Smooth muscle cell (in vitro differentiated cells): ENCODE data around the gene ZNF646. TPM values are rescaled to one million over a fixed set of nuclear protein-coding genes. Genes with fewer than 3 reads are reported as not detected.

Source experiments
- DNase-seq: peaks from one replicate; lab custom pipeline; 2025; ENCODE audit not compliant: unreplicated experiment; lab: John Stamatoyannopoulos, UW
- H2AFZ ChIP-seq: fragments of 200-600 bp; sonication (generic); 2 replicates; pipeline ENCODE4 v1.6.0; 2016; ENCODE audit warnings: antibody characterized with exemption, low read depth, mild to moderate bottlenecking
- H3F3A ChIP-seq: fragments of 200-600 bp; sonication (generic); 2 replicates; pipeline ENCODE4 v1.6.0; 2017; ENCODE audit warnings: antibody characterized with exemption, low read depth
- H3K27ac ChIP-seq: fragments of 200-600 bp; sonication (generic); 2 replicates; pipeline ENCODE4 v1.5.1; 2016; ENCODE audit warnings: low read depth, mild to moderate bottlenecking
- H3K27me3 ChIP-seq: fragments of 200-600 bp; sonication (generic); 2 replicates; pipeline ENCODE4 v1.6.1; 2016; ENCODE audit warnings: low read depth, mild to moderate bottlenecking
- H3K36me3 ChIP-seq: fragments of 200-600 bp; sonication (generic); 2 replicates; pipeline ENCODE4 v1.5.1; 2016; ENCODE audit warnings: low read depth
- H3K4me1 ChIP-seq: fragments of 200-600 bp; sonication (generic); 2 replicates; pipeline ENCODE4 v1.5.1; 2016; ENCODE audit warnings: low read depth
- H3K4me2 ChIP-seq: fragments of 200-600 bp; sonication (generic); 2 replicates; pipeline ENCODE4 v1.6.0; 2016; ENCODE audit warnings: mild to moderate bottlenecking
- H3K4me3 ChIP-seq: fragments of 200-600 bp; sonication (generic); 2 replicates; pipeline ENCODE4 v1.5.1; 2016; ENCODE audit warnings: mild to moderate bottlenecking
- H3K79me2 ChIP-seq: fragments of 200-600 bp; sonication (generic); 2 replicates; pipeline ENCODE4 v1.6.0; 2016; ENCODE audit warnings: low read depth, mild to moderate bottlenecking
- H3K9ac ChIP-seq: fragments of 200-600 bp; sonication (generic); 2 replicates; pipeline ENCODE4 v1.6.0; 2016; ENCODE audit warnings: low read depth
- H3K9me3 ChIP-seq: fragments of 200-600 bp; sonication (generic); replicated peaks from 2 replicates; pipeline ENCODE4 v1.5.1; 2016; ENCODE audit warnings: low read depth
- H4K20me1 ChIP-seq: fragments of 200-600 bp; sonication (generic); 2 replicates; pipeline ENCODE4 v1.6.0; 2016; ENCODE audit warnings: low read depth
- CTCF ChIP-seq: fragments of 200-600 bp; sonication (generic); IDR thresholded peaks from 2 replicates; pipeline ENCODE4 v1.5.1; 2017; ENCODE audit warnings: borderline replicate concordance, mild to moderate bottlenecking, antibody characterized with exemption; ENCODE audit not compliant: insufficient read depth, poor library complexity, severe bottlenecking
- WGBS: methylation state at CpG from one replicate; pipeline ENCODE4 v1.1.7; 2016; ENCODE audit warnings: low lambda C conversion rate; 5-methylcytosine and 5-hydroxymethylcytosine counted together
- polyA plus RNA-seq: library from polyadenylated mRNA; unstranded; fragments of >200 nt; fragmentation: Nextera tagmentation; extraction: Ambion mirVana; gene quantifications from 2 replicates; pipeline ENCODE4 v1.2.1, GENCODE V29; 2016
- total RNA-seq: library from RNA; depleted of rRNA; stranded (reverse); fragments of >200 nt; gene quantifications from 2 replicates; pipeline ENCODE4 v1.2.3, GENCODE V29; 2014

Gene ZNF646
- total and polyA plus RNA-seq, 2 experiments from 2014 or later, result 5.7 to 7.3 TPM

GRCh38 chr16:31108794-31109558, 34.8 kb downstream of the ZNF646 start:
- Histone ChIP-seq H4K20me1 (no peaks in the 10 kb centered on the region), H2AFZ (peak overlapping the region; percentile 75), H3K4me3 (peak overlapping the region; percentile 91), H3K9ac (peak overlapping the region; percentile 79), H3K79me2 (peaks cover 15% of the 10 kb centered on the region), H3F3A (peaks cover under 1% of the 10 kb centered on the region), H3K36me3 (no peaks in the 10 kb centered on the region), H3K27ac (no peak overlapping the region), H3K4me1 (peaks cover 4% of the 10 kb centered on the region), H3K27me3 (no peaks in the 10 kb centered on the region), H3K4me2 (peak overlapping the region; percentile 97), H3K9me3 (no peaks in the 10 kb centered on the region)
- WGBS, result 61% methylated on average over 48 of the region's 57 CpGs
- TF ChIP-seq CTCF, result no peak
- no peak for DNase-seq

- Histone ChIP-seq H3K4me2 (peak overlapping the region; percentile 97), H3K9ac (no peak overlapping the region), H3F3A (peaks cover 5% of the 10 kb centered on the region), H3K4me3 (no peak overlapping the region), H3K4me1 (peaks cover 4% of the 10 kb centered on the region), H2AFZ (no peak overlapping the region), H3K27me3 (no peaks in the 10 kb centered on the region), H3K79me2 (peaks cover 15% of the 10 kb centered on the region), H3K9me3 (no peaks in the 10 kb centered on the region), H3K27ac (no peak overlapping the region), H4K20me1 (no peaks in the 10 kb centered on the region), H3K36me3 (no peaks in the 10 kb centered on the region)
- WGBS, result 98% methylated on average over 12 of the region's 12 CpGs
- no peak for TF ChIP-seq CTCF
- no peak for DNase-seq
Observed at GRCh38 chr16:31109622-31110021, 35.4 kb downstream of the ZNF646 start.

- no peak overlapping the region for H3K27ac ChIP-seq
- no peak for DNase-seq
- peaks cover 4% of the 10 kb centered on the region for H3K4me1 ChIP-seq
- H4K20me1 ChIP-seq, result no peaks in the 10 kb centered on the region
- no peaks in the 10 kb centered on the region for H3K36me3 ChIP-seq
- H3K79me2 ChIP-seq, result peaks cover 15% of the 10 kb centered on the region
- no peak overlapping the region for H2AFZ ChIP-seq
- TF ChIP-seq CTCF, result no peak
- no peak overlapping the region for H3K9ac ChIP-seq
- no peaks in the 10 kb centered on the region for H3K9me3 ChIP-seq
- no peak overlapping the region for H3K4me3 ChIP-seq
- H3K4me2 ChIP-seq, result no peak overlapping the region
- H3K27me3 ChIP-seq, result no peaks in the 10 kb centered on the region
- 97% methylated on average over 26 of the region's 26 CpGs for WGBS
- H3F3A ChIP-seq, result peaks cover 5% of the 10 kb centered on the region
Observed at GRCh38 chr16:31110106-31111034, 36.1 kb downstream of the ZNF646 start.
